Keratinocyte (primary cell): ENCODE measurements around the gene CPVL.
A peak's percentile ranks its signal among the peaks of the same experiment; 100 is the strongest.

Source experiments
- CTCF ChIP-seq, 3 experiments: IDR thresholded peaks in 1 of 3; conservative IDR thresholded peaks in 1 of 3; optimal IDR thresholded peaks in 1 of 3; 2 replicates in 2 of 3; 3 replicates in 1 of 3; pipeline versions ENCODE3 to v1.5.1; 2011; ENCODE audit warnings: low read length in 3 of 3, mild to moderate bottlenecking in 3 of 3, moderate library complexity in 2 of 3, control low read depth in 1 of 3, inconsistent platforms in 1 of 3; ENCODE audit not compliant: insufficient read depth in 2 of 3; ENCODE audit errors: extremely low read depth in 1 of 3
- EZH2 ChIP-seq: IDR thresholded peaks from one replicate; pipeline ENCODE4 v1.6.1; 2012; ENCODE audit warnings: inconsistent platforms, mild to moderate bottlenecking, low read length, moderate library complexity

- peak; percentile 35 to 50 (median 44) for TF ChIP-seq CTCF (optimal IDR thresholded peaks at IDR 0.05 in 1 of 3, IDR thresholded peaks at IDR 0.05 in 1 of 3, conservative IDR thresholded peaks at IDR 0.05 in 1 of 3; ENCODE audit: extremely low read depth in 1 of 3, insufficient read depth in 2 of 3, low read length in 3 of 3)
- no peak for TF ChIP-seq EZH2
Observed at GRCh38 chr7:29102558-29103151, 43.7 kb downstream of the CPVL start.
